Measurements from ENCODE around the gene DCTN3.

The DCTN3 gene

DNA sequence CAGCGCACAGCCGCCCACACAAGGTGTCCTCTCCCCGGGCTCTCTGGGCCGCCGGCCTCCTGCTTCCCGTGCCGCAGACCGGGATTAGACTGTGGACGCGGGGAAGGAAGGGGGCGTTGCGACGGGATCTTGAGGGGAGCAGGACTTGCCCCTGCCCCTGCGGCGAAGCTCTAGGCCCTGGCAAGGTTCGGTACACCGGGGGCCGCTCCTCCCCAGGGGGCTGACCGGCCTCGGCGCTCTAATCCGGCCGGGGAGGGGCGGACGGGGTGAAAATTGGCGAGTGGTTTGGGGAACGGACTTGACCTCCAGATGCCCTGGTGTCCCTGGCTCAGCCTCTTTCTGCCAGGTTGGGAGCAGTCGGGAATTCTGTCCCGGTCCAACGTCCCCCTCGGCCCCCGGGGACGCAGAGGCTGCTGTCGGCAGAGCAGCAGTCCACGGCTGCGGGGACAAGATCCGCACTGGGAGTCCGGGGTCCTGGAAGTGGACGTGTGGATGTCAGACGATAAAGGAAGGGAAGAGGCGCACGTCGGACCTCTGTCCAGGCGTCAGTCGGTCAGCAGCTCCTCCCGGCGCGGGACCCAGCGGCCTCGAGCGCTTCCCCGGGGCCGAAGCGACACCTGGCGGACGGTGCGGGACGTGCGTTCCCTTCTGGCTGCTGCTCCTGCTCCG is 28.9 kb downstream of the DCTN3 start:
- no peak for FAIRE-seq
- DNase-seq (ENCODE audit: low spot score) = peak; percentile 27

DNA sequence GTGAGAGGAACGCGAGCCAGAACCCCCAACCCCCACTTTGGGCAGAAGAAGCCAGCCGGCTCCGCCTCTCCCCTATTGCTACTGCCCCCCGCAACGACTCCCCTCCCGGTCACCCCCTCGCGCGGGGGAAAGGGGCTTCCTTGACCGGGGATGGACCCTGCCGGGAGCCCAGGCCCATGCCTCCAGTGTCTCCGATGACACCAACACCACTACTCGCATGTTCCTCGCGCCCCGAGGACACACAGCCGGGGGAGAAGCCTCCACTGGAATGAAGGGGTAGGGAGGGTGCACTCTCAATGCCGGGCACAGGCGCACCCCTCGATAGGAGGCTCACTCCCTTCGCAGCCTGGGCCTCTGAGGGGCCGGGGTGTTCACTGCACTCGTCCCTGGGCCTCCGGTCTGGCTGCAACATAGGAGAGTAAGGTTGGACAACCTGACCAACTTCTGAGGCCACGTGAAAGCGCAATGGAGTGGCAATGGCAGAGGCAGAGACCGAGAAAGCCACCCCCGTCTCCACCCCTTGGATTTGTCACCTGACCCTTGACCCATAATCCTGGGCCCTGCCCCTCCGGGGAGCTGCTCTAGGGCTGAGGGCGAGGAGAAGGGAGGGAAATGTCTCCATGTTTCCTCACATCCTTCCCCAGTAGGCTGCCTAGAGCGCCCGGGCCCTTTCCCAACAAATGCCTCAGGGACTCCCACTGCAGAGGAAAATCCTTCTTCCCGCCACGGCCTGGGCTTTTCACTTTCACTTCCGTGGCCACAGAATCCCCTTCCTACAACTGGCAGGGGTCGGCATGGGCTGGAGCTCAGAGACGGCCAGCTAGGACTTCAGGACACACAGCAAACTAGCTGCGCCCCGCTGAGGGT is 29.7 kb downstream of the DCTN3 start:
- DNase-seq (ENCODE audit: low spot score) (no peak), FAIRE-seq (no peak)

DNA sequence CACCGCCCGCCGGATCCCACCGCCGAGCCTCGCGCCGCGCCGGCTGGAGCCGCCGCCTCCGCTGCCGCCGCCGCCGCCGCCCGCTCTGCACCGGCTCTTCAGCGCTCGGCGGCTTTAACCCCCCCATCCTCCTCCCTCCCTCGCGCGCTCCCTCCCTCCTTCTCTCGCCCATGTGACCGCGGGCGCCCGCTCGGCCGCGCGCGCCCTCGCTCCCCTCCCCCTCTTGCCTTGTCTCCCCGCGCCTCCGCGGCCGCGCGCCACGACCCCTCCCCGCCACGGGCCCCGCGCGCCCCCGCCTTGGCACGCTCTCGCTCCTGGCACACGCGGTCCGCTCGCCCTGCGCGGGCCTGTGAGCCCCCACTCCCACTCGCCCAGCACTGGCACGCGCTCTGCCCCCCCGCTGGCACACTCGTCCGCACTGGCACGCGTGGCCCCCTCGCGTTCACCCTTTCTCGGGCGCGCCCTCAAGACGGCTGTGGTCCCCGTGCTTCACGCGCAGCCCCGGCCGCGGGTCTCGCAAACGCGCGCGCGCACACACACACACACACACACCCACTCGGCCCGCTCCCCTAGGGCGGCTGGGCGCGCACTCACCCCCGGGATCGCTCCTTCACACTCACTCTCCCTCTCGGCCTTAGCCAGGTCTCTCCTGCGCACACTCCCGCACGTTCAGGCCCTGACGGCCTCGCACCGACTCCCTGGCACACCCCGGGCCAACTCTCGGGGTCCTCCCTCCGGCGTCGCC is 30.5 kb downstream of the DCTN3 start, which contains the start of gene CNTFR:
Gene CNTFR, minus strand, starts transcription at position 89 of the 745 bp plus-strand sequence. CDS start 20,743 bp downstream, outside the sequence.
- no peak for FAIRE-seq
- DNase-seq (ENCODE audit: low spot score) = no peak

DNA sequence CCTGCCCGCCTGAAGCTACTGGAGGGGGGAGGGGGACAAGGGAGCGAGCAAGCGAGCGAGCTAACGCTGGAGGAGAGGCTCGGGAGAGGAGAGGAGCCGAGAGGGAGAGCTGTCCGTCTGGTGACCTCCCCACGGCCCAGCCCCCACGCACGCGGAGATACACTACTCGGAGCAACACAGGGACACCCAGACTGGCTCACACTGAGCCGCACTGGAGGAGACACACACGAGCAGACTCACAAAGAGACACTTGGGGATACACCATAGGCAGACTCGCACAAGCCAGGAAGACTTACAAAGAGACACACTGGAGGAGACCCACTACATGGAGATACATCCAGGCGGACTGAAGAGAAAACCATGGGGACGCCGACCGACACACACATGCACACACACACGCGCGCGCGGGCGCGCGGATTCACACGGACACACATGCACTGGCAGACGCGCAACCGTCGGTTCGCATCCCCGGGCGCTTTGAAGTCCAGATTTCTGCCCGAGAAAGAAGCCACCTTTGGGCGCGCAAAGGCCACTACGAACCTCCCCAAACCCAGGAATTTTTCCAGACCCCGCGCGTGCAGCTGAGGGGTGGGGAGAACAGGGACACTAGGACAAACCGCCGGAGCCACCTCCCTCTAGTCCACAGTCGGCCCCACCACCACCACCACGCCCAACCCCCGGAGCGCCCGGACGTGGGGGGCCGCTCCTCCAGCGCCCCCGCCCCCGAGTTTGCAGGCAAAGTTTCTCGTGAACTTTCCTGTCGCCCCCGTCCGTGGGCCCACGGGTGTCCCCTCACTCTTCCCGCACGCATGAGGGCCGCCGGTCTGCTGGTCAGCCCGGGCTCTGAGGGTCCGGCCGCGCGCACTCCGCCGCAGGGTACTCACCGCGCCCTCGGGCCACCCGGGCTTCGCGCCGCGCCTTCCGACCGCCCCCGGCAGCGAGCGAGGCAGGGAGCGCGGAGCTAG is 31.3 kb downstream of the DCTN3 start:
- DNase-seq (ENCODE audit: low spot score) = no peak
- no peak for FAIRE-seq

DNA sequence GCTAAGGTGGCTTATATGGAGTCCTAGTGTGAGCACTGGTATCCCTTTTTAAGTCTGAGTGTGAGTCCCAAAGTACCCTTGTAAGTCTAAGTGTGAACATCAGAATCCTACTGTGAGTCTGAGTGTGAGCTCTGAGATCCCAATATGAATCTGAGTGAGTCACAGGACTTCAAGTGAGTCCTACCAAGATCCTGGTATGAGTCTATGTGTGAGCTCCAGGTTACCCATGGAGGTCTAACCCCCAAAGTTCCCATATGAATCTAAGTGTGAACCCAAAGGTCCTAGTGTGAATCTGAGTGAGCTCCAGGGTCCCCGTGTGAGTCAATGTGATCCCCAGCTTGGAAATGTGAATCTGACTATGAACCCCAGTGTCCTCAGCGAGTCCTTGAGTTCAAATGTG is 33.0 kb downstream of the DCTN3 start:
- FAIRE-seq = no peak
- DNase-seq (ENCODE audit: low spot score) = no peak

DNA sequence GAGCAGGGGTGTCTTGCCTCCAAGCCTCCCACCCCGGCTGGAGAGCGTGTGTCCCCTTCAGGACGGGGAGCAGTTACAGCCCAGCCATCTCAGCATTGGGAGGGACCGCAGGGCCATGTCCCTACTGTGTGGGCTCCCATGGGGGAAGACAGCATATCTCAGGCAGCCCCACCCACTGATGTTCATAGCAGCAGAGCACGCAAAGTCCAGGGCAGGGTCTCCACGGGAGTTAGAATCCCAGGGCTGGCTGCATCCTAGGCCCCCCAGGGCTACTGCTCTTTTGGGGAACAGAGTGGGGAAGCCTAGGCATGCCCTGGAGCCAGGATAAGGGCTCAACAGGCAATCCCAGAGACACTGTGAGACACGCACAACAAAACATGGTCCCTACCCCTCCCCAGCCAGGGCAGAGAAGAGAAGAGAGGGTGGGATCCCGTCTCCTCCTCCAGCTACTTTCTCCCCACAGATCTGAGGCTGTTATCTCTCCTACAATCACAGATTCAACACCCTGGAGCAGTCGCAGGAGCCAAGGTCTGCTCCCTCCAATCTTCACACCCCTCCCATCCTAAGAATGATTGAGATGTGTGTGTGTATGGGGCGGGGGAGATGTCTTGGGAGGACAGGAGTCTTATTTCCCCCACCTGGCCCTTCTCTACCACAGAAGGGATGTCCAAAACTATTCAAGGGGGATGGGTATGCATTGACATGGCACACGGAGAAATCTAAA is 34.2 kb downstream of the DCTN3 start:
- DNase-seq (ENCODE audit: low spot score) = no peak
- no peak for FAIRE-seq

DNA sequence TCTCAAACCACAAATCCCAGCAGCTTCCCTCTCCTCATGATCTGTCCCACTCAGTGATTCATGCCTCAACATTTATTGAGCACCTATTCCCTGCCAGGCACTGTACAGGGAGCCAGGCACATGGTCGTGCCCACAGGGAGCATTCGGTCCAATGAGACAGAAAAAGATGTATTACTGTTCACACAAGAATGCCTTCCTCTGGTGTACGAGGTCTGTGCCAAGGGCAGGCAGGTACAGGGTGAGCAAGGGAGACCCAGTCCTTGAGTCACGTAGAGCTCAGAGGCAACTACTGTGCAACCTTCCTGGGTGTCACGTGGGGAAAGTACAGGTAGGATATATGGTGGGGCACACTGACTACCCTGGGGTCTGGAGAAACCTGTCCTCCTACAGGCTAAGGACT is 35.3 kb downstream of the DCTN3 start:
- FAIRE-seq = no peak
- no peak for DNase-seq (ENCODE audit: low spot score)

DNA sequence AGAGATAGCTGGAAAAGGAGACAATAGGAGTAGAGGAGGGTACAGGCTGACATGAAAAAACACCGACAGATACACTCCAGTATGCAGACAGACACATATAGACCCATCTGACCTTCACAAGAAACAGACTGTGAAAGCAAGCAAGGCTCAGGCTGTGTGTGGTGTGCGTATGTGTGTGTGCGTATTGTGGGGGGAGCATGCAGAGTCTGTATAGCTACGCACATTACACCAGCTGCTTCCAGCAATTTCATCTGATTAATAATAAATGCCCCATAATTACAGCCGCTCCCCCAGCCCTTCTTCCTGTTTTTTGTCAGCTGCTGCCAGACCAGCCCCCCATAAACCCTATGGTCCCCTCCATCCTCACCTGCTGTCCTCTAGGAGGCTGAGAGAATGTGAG is 37.5 kb downstream of the DCTN3 start:
- DNase-seq (ENCODE audit: low spot score) (no peak), FAIRE-seq (no peak)

DNA sequence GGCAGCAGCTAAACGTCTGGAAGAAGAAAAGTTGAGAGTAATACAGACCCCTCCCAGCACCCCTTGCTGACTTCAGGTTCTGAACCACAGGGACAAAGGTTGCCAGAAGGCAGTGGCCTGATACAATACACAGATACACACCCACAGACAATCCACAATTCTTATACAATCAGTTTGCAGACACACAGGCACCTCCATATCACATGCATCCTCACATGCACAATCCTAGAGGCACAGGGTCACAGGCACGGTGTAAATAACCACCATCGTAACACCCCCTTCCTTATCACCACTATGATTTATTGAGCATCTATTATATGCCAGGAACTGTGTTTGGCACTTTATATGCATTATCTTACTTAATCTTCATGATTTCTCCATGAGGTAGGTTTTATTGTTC is 39.0 kb downstream of the DCTN3 start:
- FAIRE-seq = no peak

DNA sequence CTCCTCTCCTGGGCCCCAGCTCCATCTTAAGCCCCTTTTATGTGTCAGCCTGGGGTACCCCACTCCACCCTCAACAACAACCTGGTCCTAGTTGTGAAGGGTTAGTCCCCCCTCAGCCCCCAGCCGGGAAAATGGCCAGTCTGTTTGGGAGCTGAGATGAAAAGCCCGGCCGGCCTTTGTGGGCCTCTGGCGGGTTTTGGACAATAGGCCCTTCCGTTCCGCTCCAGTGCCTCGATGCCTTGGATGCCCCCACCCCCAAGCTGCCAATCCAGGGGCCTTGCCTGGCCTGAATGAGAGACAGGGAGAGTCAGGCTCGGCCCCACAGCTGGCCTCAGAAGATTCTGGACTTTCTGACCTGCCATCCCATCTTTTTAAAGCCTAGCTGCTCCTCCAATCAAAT is 39.9 kb downstream of the DCTN3 start:
- DNase-seq (ENCODE audit: low spot score) = no peak
- FAIRE-seq = no peak

More for the DNA sequence above, 39.0 kb downstream of the DCTN3 start:
- DNase-seq (ENCODE audit: low spot score) = no peak

DNA sequence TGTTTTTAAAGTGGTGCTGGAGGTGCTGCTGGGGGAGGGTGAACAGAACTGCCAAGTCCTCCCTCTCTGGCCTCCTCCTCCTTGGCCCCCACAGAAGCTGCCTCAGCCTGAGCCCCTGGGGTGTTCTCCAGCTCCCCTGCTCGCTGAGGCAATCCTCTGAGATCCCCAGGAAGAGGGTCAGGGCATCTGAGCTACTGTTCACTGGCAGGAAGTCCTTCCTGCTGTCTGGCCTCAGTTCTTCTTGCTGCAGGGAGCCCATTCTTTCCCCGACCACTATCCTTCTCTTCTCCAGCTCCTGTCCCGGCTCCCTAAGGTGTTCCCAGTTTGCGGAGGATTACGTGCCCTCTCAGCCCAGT is 40.5 kb downstream of the DCTN3 start:
- DNase-seq (ENCODE audit: low spot score) = no peak
- FAIRE-seq = no peak

DNA sequence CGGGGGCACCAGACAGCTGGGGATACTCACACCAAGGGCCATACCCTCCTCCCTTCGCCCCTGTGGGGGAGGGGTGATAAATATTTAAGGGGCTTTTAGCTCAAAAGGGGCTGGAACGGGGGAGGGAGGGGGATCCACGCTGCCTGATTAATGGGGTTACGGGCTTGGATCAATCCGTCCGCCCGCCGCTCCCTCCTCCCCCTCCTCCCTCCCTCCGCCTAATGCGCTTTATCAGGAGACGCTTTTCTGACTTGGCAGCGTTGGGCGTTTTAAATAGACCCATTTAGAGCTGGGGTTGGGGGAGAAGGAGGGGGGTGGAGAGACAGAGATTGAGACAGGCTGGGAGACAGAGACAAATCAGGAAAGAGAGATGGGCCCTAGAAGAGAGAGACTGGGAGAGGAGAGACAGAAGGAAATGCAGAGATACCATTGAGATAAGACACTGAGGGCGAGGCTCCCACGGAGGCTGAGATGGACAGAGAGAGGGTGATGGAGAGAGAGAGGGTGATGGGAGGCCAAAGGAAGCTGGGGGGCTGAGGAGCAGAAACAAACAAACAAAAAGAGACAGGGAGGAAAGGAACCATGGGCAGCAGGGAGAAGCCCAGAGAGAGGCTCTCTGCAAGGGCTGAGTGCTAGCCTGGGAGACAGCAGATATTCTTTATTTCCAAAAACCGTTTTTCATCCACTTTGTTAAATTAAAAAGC is 41.0 kb downstream of the DCTN3 start:
- FAIRE-seq = no peak
- no peak for DNase-seq (ENCODE audit: low spot score)

DNA sequence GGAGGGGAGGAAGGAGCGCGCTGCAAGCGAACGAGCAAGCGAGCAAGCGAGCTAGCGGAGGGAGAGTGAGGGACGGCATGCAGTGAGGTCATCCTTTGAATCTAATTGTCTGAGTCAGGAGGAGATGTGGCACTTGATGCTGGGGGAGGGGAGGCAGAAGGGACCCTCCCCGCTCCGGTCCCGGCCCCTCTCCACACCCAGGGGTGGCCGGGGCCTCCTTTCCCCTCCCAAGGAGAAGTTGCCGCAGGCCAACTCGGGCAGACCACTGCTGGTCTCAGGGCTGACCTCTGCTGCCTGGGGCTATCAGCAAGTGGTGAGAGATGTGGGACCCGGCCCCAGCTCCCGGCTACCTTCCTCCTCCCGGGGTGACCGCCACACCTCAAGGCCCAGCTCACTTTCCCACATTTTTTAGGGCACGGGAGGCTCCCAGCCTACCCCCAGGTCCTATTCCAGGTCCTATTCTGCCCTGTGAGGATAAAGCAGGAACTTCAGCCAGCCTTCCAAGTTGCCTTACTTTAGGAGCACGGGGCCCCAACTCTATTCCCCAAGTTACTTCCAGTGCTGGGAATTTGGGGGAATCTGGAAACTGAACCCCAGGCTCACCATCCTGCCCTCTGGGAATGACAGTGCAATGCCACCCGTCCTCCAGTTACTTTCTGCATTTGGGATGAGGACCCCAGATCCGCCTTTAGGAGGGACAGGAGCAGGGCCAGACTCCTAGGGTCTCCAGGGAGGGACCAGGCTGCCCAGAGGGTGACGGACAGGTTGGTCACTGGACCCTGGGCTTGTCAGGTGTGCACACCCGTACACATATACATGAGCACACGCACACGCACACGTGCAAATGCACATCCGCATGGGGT is 41.8 kb downstream of the DCTN3 start:
- FAIRE-seq (no peak), DNase-seq (ENCODE audit: low spot score) (no peak)

DNA sequence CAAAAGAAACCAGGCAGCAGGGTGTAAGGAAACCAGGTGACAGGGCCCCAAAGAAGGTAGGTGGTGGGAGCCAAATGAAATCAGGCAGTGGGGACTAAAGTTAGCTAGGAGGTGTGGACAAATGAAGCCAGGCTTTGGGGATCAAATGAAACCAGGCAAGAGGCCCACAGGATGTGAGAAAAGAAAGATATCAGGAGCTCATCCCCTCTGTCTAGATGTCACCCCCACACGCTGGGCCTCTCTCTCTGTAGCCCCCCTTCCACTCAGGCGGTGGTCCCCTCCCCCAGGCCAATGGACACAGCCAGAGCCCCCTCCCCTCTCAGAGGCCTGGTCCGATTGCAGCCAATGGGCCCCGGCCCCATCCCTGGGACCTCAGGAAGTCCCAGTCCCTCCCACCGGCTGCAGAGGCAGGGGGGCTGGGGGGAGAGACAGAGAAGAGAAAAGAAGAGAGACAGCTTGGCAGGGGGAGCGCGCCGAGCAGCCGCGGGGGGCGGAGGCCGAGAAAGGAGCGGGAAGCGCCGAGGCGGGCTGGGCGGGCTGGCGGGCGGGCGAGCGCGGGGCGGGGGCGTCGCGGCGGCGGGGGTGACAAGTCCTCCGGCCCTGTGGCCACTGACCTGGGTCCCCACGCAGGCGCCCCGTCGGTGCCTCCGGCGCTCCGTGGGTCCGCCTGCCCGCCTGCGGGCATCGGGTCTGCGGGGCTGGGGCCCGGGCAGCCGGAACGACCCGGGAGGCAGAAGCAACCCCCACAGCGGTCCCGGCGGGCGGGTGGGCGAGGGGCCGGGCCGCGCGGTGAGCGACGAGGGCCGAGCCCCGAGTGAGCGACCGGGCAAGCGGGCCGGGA is 42.7 kb downstream of the DCTN3 start:
- DNase-seq (ENCODE audit: low spot score) (no peak), FAIRE-seq (no peak)

DNA sequence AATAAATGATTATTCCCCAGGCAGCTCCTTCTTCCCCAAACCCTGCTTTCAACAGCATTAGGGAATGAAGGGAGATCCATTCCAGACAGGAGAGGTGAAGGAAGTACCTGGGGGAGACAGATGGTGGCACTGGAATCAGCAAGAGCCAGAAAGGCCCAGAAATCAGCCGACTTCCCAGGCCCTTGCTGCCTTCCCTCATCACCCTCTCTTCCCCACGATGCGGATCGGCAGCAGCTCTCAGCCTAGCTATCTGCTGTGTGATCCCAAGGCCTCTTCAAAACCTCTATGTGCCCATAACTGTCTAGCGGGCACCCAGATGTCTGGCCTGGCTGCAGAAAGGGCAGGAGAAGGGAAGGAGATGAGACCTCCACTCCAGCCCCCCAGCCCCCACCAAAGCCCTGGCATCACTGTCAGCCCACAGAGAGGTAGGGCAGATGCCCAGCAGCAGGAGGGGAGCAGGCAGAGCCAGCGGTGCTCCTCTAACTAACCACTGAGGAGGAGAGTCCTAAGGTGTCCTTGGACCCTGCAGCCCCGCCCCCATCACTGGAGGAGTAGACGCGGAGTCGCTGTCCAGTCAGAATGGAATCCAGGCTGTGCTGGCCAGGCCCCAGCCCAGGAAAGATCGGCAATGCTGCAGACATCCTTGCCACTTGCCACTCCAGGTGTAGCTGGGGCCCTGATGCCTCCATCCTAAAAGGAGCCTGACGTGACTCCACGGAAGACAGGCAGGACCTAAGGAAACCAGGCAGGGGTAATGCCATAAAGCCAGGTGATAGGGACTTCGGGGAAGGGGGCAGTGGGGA is 43.5 kb downstream of the DCTN3 start:
- DNase-seq (ENCODE audit: low spot score) = no peak
- no peak for FAIRE-seq

DNA sequence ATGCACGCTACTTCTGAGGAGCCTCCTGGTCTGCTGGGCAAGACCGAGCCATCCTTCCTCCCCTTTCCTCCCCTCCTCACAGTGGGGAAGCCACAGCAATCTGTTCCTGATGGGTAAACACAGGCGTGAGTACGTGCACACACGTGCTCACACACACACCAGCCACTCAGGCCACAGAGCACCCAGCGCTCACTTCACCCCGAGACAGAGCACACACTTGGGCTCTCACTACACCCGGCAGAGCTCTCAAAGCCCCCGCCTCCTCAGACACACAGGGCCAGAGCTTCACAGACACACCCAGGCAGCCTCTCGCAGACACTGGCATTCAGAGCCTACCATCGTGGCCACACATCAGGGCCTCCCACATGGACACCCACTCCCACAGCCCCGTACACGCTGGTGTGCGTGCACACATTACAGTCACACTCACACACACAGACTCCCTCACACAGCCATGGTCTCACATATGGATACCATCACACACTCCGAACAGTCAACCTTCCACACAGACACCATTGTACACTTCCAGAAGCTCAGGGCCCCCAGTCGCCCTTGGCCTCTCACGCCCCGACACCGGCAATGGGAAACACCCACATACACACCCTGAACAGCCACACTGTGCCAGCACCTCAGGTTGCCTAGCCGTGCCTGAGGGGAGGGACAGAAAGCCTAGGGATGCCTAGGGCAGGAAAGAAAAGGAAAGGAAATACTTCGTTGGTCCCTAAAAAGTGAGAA is 44.3 kb downstream of the DCTN3 start:
- FAIRE-seq (no peak), DNase-seq (ENCODE audit: low spot score) (no peak)
